GM12892 (cell line): ENCODE data around the gene SERP2.

ENCODE experiments used
- POLR2A ChIP-seq: IDR thresholded peaks from 2 replicates; pipeline ENCODE4 v1.6.1; 2011; ENCODE audit warnings: low read depth, low read length, control low read depth
- POLR2AphosphoS5 ChIP-seq: IDR thresholded peaks from 2 replicates; pipeline ENCODE4 v1.6.1; 2011; ENCODE audit warnings: low read depth, low read length, control low read depth
- TAF1 ChIP-seq: IDR thresholded peaks from 2 replicates; pipeline ENCODE4 v1.6.1; 2011; ENCODE audit warnings: low read depth, mild to moderate bottlenecking, control low read depth, low read length, borderline replicate concordance

- TF ChIP-seq POLR2AphosphoS5 (no peak), POLR2A (no peak), TAF1 (no peak)
Measured at GRCh38 chr13:44389876-44390275, 16.3 kb downstream of the SERP2 start.
